Endothelial cell of umbilical vein (primary cell): ENCODE results near the gene GGA1.

Experiments used
- EZH2 ChIP-seq: IDR thresholded peaks from 2 replicates; pipeline ENCODE4 v1.6.1; 2012; ENCODE audit warnings: borderline replicate concordance, low read depth, mild to moderate bottlenecking, moderate library complexity, low read length, inconsistent platforms; ENCODE audit not compliant: severe bottlenecking
- FOS ChIP-seq: IDR thresholded peaks from 2 replicates; pipeline ENCODE4 v1.6.1; 2011; ENCODE audit warnings: mild to moderate bottlenecking, low read length, moderate library complexity, borderline replicate concordance; ENCODE audit not compliant: insufficient read depth
- GATA2 ChIP-seq: IDR thresholded peaks from 2 replicates; pipeline ENCODE4 v1.7.0; 2011; ENCODE audit warnings: low read depth, mild to moderate bottlenecking, moderate library complexity, mixed read lengths, low read length; ENCODE audit not compliant: insufficient read length, insufficient read depth
- JUN ChIP-seq: IDR thresholded peaks from 2 replicates; pipeline ENCODE4 v1.6.1; 2011; ENCODE audit warnings: borderline replicate concordance, low read depth; ENCODE audit not compliant: insufficient read length, insufficient read depth
- MYC ChIP-seq: IDR thresholded peaks from one replicate; pipeline ENCODE4 v1.6.1; 2011; ENCODE audit warnings: mild to moderate bottlenecking, low read depth, low read length
- POLR2A ChIP-seq: IDR thresholded peaks from 2 replicates; pipeline ENCODE4 v1.6.1; 2012; ENCODE audit warnings: low read depth, mild to moderate bottlenecking, control low read depth, low read length
- POLR2AphosphoS5 ChIP-seq: IDR thresholded peaks from 2 replicates; pipeline ENCODE4 v1.6.1; 2012; ENCODE audit warnings: low read depth, mild to moderate bottlenecking, control low read depth, low read length, moderate library complexity; ENCODE audit not compliant: insufficient read depth
- TF ChIP-seq, protein P1 (sequence below), 2 donors: IDR thresholded peaks; 1 replicate in 1 of 2; 2 replicates in 1 of 2; pipeline ENCODE4 v1.5.1; 2011; ENCODE audit warnings: low read length in 2 of 2, mild to moderate bottlenecking in 2 of 2, moderate library complexity in 2 of 2, control low read depth in 1 of 2, inconsistent platforms in 1 of 2, low read depth in 1 of 2; ENCODE audit not compliant: insufficient read depth in 1 of 2; ENCODE audit errors: extremely low read depth in 1 of 2
- TF ChIP-seq, protein P2 (sequence below): IDR thresholded peaks from 2 replicates; pipeline ENCODE4 v1.6.1; 2011; ENCODE audit not compliant: insufficient read depth, insufficient read length

DNA sequence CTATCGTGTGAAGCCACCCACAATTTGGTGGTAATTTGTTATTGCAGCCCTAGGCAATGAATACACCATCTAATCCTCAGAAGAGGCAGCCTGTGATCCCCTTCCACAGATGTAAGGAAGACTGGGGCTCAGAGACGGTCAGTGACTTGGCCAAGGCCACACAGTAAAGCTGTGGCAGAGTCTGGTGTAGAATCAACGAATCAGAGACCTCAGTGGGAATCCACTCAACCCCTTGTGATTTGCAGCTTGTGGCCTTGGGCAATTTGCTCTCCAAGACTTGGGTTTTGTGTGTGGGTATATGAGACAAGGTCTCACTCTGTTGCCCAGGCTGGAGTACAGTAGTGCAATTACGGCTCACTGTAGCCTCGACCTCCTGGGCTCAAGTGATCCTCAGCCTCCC, 30.6 kb upstream of the GGA1 start:
- no peak for TF ChIP-seq POLR2A
- TF ChIP-seq, protein P1, sequence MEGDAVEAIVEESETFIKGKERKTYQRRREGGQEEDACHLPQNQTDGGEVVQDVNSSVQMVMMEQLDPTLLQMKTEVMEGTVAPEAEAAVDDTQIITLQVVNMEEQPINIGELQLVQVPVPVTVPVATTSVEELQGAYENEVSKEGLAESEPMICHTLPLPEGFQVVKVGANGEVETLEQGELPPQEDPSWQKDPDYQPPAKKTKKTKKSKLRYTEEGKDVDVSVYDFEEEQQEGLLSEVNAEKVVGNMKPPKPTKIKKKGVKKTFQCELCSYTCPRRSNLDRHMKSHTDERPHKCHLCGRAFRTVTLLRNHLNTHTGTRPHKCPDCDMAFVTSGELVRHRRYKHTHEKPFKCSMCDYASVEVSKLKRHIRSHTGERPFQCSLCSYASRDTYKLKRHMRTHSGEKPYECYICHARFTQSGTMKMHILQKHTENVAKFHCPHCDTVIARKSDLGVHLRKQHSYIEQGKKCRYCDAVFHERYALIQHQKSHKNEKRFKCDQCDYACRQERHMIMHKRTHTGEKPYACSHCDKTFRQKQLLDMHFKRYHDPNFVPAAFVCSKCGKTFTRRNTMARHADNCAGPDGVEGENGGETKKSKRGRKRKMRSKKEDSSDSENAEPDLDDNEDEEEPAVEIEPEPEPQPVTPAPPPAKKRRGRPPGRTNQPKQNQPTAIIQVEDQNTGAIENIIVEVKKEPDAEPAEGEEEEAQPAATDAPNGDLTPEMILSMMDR (IDR thresholded peaks at IDR 0.05; ENCODE audit: extremely low read depth in 1 of 2, insufficient read depth in 1 of 2, low read depth in 1 of 2, low read length in 2 of 2) = no peak
- no peak for TF ChIP-seq POLR2AphosphoS5
- TF ChIP-seq JUN = no peak
- no peak for TF ChIP-seq EZH2
- no peak for TF ChIP-seq GATA2
- TF ChIP-seq MYC = no peak
- TF ChIP-seq FOS = no peak
- TF ChIP-seq, protein P2, sequence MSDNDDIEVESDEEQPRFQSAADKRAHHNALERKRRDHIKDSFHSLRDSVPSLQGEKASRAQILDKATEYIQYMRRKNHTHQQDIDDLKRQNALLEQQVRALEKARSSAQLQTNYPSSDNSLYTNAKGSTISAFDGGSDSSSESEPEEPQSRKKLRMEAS = no peak
